ENCODE measurements around the gene PXDN.

PXDN gene

DNA sequence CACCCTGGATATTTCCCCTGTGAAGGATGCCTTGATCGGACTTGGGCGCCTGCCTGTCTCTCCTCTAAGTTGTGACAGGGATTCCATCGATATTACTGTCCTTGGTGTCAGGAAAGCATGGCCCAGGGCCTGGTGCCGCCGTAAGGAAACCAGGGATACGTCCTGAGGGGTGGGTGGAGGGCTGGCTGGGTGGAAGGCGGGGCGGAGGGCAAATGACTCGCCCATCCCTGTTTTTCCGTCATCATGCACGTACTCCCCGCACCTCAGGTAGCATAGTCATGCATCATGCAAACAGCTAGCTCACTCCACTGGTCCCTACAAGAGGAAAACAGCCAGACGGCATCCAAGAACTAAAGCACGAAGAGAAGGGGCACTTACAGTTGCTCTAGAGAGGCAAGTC lies 57.1 kb downstream of the PXDN start:
- Histone ChIP-seq H4K20me1 (ENCODE audit: insufficient read depth, low read length) (no peaks in the 10 kb centered on the region), H3K4me3 (ENCODE audit: low read depth in 1 of 2, low read length in 2 of 2) (no peak overlapping the region), H2AFZ (ENCODE audit: low read depth, low read length) (no peak overlapping the region), H3K4me1 (ENCODE audit: insufficient read depth, low read length) (no peaks in the 10 kb centered on the region), H3K4me2 (ENCODE audit: insufficient read depth, low read length) (no peak overlapping the region), H3K27me3 (ENCODE audit: insufficient read depth, low read length, poor library complexity) (peaks cover 12% of the 10 kb centered on the region), H3K79me2 (ENCODE audit: insufficient read depth, low read length) (no peaks in the 10 kb centered on the region), H3K9ac (ENCODE audit: low read depth, low read length) (no peak overlapping the region), H3K36me3 (ENCODE audit: insufficient read depth, low read length) (no peaks in the 10 kb centered on the region), H3K27ac (ENCODE audit: low read length) (no peak overlapping the region), H3K9me3 (ENCODE audit: insufficient read depth, low read length, severe bottlenecking) (no peaks in the 10 kb centered on the region)
- TF ChIP-seq, protein P1, sequence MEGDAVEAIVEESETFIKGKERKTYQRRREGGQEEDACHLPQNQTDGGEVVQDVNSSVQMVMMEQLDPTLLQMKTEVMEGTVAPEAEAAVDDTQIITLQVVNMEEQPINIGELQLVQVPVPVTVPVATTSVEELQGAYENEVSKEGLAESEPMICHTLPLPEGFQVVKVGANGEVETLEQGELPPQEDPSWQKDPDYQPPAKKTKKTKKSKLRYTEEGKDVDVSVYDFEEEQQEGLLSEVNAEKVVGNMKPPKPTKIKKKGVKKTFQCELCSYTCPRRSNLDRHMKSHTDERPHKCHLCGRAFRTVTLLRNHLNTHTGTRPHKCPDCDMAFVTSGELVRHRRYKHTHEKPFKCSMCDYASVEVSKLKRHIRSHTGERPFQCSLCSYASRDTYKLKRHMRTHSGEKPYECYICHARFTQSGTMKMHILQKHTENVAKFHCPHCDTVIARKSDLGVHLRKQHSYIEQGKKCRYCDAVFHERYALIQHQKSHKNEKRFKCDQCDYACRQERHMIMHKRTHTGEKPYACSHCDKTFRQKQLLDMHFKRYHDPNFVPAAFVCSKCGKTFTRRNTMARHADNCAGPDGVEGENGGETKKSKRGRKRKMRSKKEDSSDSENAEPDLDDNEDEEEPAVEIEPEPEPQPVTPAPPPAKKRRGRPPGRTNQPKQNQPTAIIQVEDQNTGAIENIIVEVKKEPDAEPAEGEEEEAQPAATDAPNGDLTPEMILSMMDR (IDR thresholded peaks at IDR 0.05; ENCODE audit: borderline replicate concordance, extremely low read depth, low read length, poor library complexity, severe bottlenecking) = no peak
- no peak for TF ChIP-seq EZH2 (IDR thresholded peaks at IDR 0.05; ENCODE audit: borderline replicate concordance, low read depth, low read length, severe bottlenecking)
- no peak for ATAC-seq (ENCODE audit: insufficient read depth, low read depth)
- no peak for DNase-seq

DNA sequence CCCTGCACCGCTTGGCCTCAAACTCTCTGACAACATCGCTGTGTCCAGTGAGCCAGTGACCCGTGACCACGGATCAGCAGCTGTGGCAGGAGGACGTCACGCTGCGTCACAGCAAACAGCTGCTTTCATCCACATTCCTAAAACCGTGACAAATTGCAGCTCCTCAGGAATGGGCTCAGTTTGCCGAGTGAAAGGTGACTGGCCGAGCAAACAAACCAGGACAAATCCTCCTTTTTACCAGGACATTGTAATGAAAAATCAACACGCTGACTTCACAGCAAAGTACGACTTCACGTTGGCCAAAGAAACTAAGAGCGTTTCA lies 57.6 kb downstream of the PXDN start:
- H3K9ac ChIP-seq (ENCODE audit: low read depth, low read length) = no peak overlapping the region
- H4K20me1 ChIP-seq (ENCODE audit: insufficient read depth, low read length) = no peaks in the 10 kb centered on the region
- no peak overlapping the region for H3K4me2 ChIP-seq (ENCODE audit: insufficient read depth, low read length)

DNA sequence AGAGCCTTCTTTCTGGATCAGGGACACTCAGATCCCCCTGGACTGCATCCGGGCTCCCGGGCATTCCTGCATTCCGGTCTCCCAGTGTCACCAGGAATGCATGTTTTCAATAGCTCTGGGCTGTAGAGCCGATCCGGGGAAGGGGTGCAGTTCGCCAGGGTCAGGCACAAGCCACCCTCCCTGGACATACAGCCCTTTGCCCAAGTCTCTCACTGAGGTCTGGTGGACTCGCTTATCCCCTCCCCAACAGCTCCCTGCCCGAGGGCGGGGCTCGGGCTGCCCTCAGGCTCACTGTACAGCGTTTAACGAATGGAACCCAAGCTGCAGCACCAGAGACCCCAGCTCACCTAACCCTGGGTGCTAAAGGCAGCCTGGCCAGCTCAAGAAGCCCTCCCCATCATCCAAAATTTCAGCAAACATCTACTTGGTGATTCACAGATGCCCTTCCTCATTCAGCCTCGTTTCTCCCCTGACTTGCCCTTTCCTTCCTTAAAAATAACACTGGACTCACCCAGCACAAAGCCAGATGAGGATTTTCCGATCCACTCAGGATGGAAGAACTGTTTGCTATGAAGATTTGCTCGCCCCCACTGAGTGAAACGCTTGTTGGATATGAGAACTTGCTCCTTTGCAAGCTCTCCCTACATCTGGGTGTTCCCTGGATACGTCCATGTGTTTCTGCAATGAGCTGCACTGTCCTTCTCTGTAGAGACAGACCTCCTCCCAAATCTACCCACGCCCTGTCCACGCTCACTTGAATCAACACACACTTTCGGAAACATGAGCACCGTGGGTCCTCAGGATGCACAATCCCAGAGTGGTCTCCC lies 58.1 kb downstream of the PXDN start:
- Histone ChIP-seq H3K27me3 (ENCODE audit: insufficient read depth, low read length, poor library complexity) (peaks cover 7% of the 10 kb centered on the region), H3K9me3 (ENCODE audit: insufficient read depth, low read length, severe bottlenecking) (no peaks in the 10 kb centered on the region), H3K36me3 (ENCODE audit: insufficient read depth, low read length) (no peaks in the 10 kb centered on the region), H3K4me1 (ENCODE audit: insufficient read depth, low read length) (no peaks in the 10 kb centered on the region), H3K79me2 (ENCODE audit: insufficient read depth, low read length) (no peaks in the 10 kb centered on the region), H3K9ac (ENCODE audit: low read depth, low read length) (no peak overlapping the region), H4K20me1 (ENCODE audit: insufficient read depth, low read length) (no peaks in the 10 kb centered on the region), H3K4me3 (ENCODE audit: low read depth in 1 of 2, low read length in 2 of 2) (no peak overlapping the region), H3K27ac (ENCODE audit: low read length) (no peak overlapping the region), H2AFZ (ENCODE audit: low read depth, low read length) (no peak overlapping the region), H3K4me2 (ENCODE audit: insufficient read depth, low read length) (no peak overlapping the region)
- DNase-seq (no peak), ATAC-seq (ENCODE audit: insufficient read depth, low read depth) (no peak)
- TF ChIP-seq, protein P1 (IDR thresholded peaks at IDR 0.05; ENCODE audit: borderline replicate concordance, extremely low read depth, low read length, poor library complexity, severe bottlenecking) = no peak
- TF ChIP-seq EZH2 (IDR thresholded peaks at IDR 0.05; ENCODE audit: borderline replicate concordance, low read depth, low read length, severe bottlenecking) = no peak

More for the DNA sequence above, 57.6 kb downstream of the PXDN start:
- ATAC-seq (ENCODE audit: insufficient read depth, low read depth) = no peak
- Histone ChIP-seq H3K4me3 (ENCODE audit: low read depth in 1 of 2, low read length in 2 of 2) (no peak overlapping the region), H3K79me2 (ENCODE audit: insufficient read depth, low read length) (no peaks in the 10 kb centered on the region), H2AFZ (ENCODE audit: low read depth, low read length) (no peak overlapping the region), H3K36me3 (ENCODE audit: insufficient read depth, low read length) (no peaks in the 10 kb centered on the region), H3K27ac (ENCODE audit: low read length) (no peak overlapping the region), H3K4me1 (ENCODE audit: insufficient read depth, low read length) (no peaks in the 10 kb centered on the region), H3K27me3 (ENCODE audit: insufficient read depth, low read length, poor library complexity) (peaks cover 7% of the 10 kb centered on the region), H3K9me3 (ENCODE audit: insufficient read depth, low read length, severe bottlenecking) (no peaks in the 10 kb centered on the region)
- no peak for DNase-seq
- TF ChIP-seq, protein P1 (IDR thresholded peaks at IDR 0.05; ENCODE audit: borderline replicate concordance, extremely low read depth, low read length, poor library complexity, severe bottlenecking) = no peak
- no peak for TF ChIP-seq EZH2 (IDR thresholded peaks at IDR 0.05; ENCODE audit: borderline replicate concordance, low read depth, low read length, severe bottlenecking)
